ENCODE results near the gene NCKAP5. TPM values are rescaled to one million over a fixed set of nuclear protein-coding genes. Genes with fewer than 3 reads are reported as not detected.

The NCKAP5 gene
- total RNA-seq, 1 donor from 2014 or later = 2.7 TPM

DNA sequence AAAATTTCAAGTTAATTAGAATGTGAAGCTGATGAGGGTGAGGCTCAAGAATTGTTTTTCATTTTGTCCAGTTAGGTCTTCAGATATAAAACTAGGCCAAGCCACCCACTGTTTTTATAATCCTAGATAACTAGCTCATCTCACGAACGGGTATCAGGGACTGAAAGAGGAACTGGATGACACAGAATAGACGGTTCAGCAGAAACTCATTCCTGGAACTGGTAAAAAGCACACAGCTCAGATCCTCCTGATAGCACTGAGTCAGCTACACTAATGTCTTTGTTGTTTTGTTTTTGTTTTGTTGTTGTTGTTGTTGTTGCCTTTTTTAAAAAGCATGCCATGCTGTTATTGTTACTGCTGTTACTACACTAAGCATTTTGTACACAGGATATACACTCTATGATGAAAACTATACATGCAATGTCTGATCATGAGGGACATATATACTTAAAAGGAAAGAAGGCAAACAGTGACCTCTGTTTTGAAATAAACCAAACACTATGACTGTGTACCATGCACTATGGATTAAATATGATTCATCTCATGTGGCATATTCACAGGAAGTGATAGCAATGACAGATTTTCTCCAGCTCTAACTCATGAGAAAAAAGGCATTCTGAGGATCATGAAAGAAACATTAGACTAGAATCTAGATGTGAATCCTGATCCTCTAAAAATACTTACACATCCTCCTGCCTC, 437.6 kb downstream of the NCKAP5 start:
- no peak for TF ChIP-seq EZH2 (IDR thresholded peaks at IDR 0.05; ENCODE audit: insufficient read depth, low read length)
- no peak for TF ChIP-seq CTCF (IDR thresholded peaks at IDR 0.05; ENCODE audit: insufficient read depth, low read depth, low read length)
- H4K20me1 ChIP-seq (ENCODE audit: insufficient read depth, low read length) = no peaks in the 10 kb centered on the region
- no peaks in the 10 kb centered on the region for H3K27me3 ChIP-seq (ENCODE audit: insufficient read depth, low read length)
- no peak overlapping the region for H3K27ac ChIP-seq (ENCODE audit: low read depth, low read length)
- Mint-ChIP-seq H3K9me3 (ENCODE audit: unreplicated experiment) (no peaks in the 10 kb centered on the region), H3K4me3 (ENCODE audit: unreplicated experiment) (no peak overlapping the region), H3K36me3 (ENCODE audit: low read depth, unreplicated experiment) (no peaks in the 10 kb centered on the region), H3K27me3 (ENCODE audit: low read depth, unreplicated experiment) (no peaks in the 10 kb centered on the region), H3K4me1 (ENCODE audit: low read depth, unreplicated experiment) (peaks cover 4% of the 10 kb centered on the region), H3K27ac (ENCODE audit: unreplicated experiment) (no peak overlapping the region)
- H2AFZ ChIP-seq (ENCODE audit: low read depth, low read length) = no peak overlapping the region
- no peak for FAIRE-seq
- H3K4me1 ChIP-seq (ENCODE audit: insufficient read depth, low read length) = peaks cover 6% of the 10 kb centered on the region
- no peaks in the 10 kb centered on the region for H3K79me2 ChIP-seq (ENCODE audit: insufficient read depth, low read length)
- no peaks in the 10 kb centered on the region for H3K9me3 ChIP-seq (ENCODE audit: insufficient read depth, low read depth, low read length)
- H3K36me3 ChIP-seq (ENCODE audit: insufficient read depth, low read length) = no peaks in the 10 kb centered on the region
- no peak overlapping the region for H3K9ac ChIP-seq (ENCODE audit: low read length)
- peak; percentile 10 for DNase-seq (ENCODE audit: low read depth)
- no peak overlapping the region for H3K4me3 ChIP-seq (ENCODE audit: insufficient read depth, low read depth, low read length)
- H3K4me2 ChIP-seq (ENCODE audit: low read length) = no peak overlapping the region

- no peaks in the 10 kb centered on the region for H3K9me3 Mint-ChIP-seq (ENCODE audit: unreplicated experiment)
- Histone ChIP-seq H3K9me3 (ENCODE audit: insufficient read depth, low read depth, low read length) (no peaks in the 10 kb centered on the region), H3K27ac (ENCODE audit: low read depth, low read length) (no peak overlapping the region), H2AFZ (ENCODE audit: low read depth, low read length) (no peak overlapping the region), H3K27me3 (ENCODE audit: insufficient read depth, low read length) (no peaks in the 10 kb centered on the region), H3K4me3 (ENCODE audit: insufficient read depth, low read depth, low read length) (no peak overlapping the region), H3K79me2 (ENCODE audit: insufficient read depth, low read length) (no peaks in the 10 kb centered on the region), H3K4me2 (ENCODE audit: low read length) (no peak overlapping the region), H3K4me1 (ENCODE audit: insufficient read depth, low read length) (no peaks in the 10 kb centered on the region), H4K20me1 (ENCODE audit: insufficient read depth, low read length) (no peaks in the 10 kb centered on the region), H3K9ac (ENCODE audit: low read length) (no peak overlapping the region), H3K36me3 (ENCODE audit: insufficient read depth, low read length) (no peaks in the 10 kb centered on the region)
- H3K36me3 Mint-ChIP-seq (ENCODE audit: low read depth, unreplicated experiment) = no peaks in the 10 kb centered on the region
- TF ChIP-seq CTCF (IDR thresholded peaks at IDR 0.05; ENCODE audit: insufficient read depth, low read depth, low read length) (no peak), EZH2 (IDR thresholded peaks at IDR 0.05; ENCODE audit: insufficient read depth, low read length) (no peak)
- no peak overlapping the region for H3K4me3 Mint-ChIP-seq (ENCODE audit: unreplicated experiment)
- H3K27ac Mint-ChIP-seq (ENCODE audit: unreplicated experiment) = no peak overlapping the region
- H3K27me3 Mint-ChIP-seq (ENCODE audit: low read depth, unreplicated experiment) = peaks cover 2% of the 10 kb centered on the region
- DNase-seq (ENCODE audit: low read depth) (no peak), FAIRE-seq (no peak)
- H3K4me1 Mint-ChIP-seq (ENCODE audit: low read depth, unreplicated experiment) = no peaks in the 10 kb centered on the region
Observed at GRCh38 chr2:133124446-133124845, 443.8 kb downstream of the NCKAP5 start.

DNA sequence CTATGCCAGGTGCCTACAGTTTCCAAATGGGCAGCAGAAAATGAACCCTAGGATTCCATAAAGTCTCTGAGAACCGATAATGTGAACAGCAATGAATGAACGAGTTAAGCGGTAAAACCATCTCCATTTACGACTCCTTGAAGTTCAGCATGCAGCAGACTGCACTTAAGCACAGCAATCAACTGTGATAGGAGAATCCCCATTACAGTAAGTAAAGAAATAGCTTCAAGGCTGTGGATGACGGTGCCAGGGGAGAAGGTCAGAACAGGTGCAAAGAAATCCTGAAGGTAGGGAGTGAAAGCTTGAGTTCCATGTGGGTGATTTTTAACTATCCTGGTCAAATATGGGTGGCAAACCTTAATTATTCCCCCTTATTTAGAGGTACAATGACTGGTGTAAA, 444.4 kb downstream of the NCKAP5 start:
- Histone ChIP-seq H3K9me3 (ENCODE audit: insufficient read depth, low read depth, low read length) (no peaks in the 10 kb centered on the region), H3K4me2 (ENCODE audit: low read length) (no peak overlapping the region), H3K79me2 (ENCODE audit: insufficient read depth, low read length) (no peaks in the 10 kb centered on the region), H2AFZ (ENCODE audit: low read depth, low read length) (no peak overlapping the region), H3K27ac (ENCODE audit: low read depth, low read length) (no peak overlapping the region), H3K9ac (ENCODE audit: low read length) (no peak overlapping the region), H3K27me3 (ENCODE audit: insufficient read depth, low read length) (no peaks in the 10 kb centered on the region), H3K4me3 (ENCODE audit: insufficient read depth, low read depth, low read length) (no peak overlapping the region), H3K4me1 (ENCODE audit: insufficient read depth, low read length) (no peaks in the 10 kb centered on the region), H4K20me1 (ENCODE audit: insufficient read depth, low read length) (no peaks in the 10 kb centered on the region), H3K36me3 (ENCODE audit: insufficient read depth, low read length) (no peaks in the 10 kb centered on the region)
- Mint-ChIP-seq H3K27ac (ENCODE audit: unreplicated experiment) (no peak overlapping the region), H3K9me3 (ENCODE audit: unreplicated experiment) (no peaks in the 10 kb centered on the region), H3K36me3 (ENCODE audit: low read depth, unreplicated experiment) (no peaks in the 10 kb centered on the region), H3K4me1 (ENCODE audit: low read depth, unreplicated experiment) (no peaks in the 10 kb centered on the region), H3K27me3 (ENCODE audit: low read depth, unreplicated experiment) (peaks cover 2% of the 10 kb centered on the region), H3K4me3 (ENCODE audit: unreplicated experiment) (no peak overlapping the region)
- FAIRE-seq (no peak), DNase-seq (ENCODE audit: low read depth) (no peak)
- no peak for TF ChIP-seq CTCF (IDR thresholded peaks at IDR 0.05; ENCODE audit: insufficient read depth, low read depth, low read length)
- no peak for TF ChIP-seq EZH2 (IDR thresholded peaks at IDR 0.05; ENCODE audit: insufficient read depth, low read length)
